SKM-1 treated with dmso at 0.1 percent for 144 hours (cell line): ENCODE data around the gene RPUSD4.

Source experiments
- DNase-seq: peaks from one replicate; lab custom pipeline; 2025; ENCODE audit not compliant: unreplicated experiment; lab: John Stamatoyannopoulos, UW

RPUSD4 gene

GRCh38 chr11:126212089-126212660 is 725 bp upstream of the RPUSD4 start:
- no peak for DNase-seq

DNA sequence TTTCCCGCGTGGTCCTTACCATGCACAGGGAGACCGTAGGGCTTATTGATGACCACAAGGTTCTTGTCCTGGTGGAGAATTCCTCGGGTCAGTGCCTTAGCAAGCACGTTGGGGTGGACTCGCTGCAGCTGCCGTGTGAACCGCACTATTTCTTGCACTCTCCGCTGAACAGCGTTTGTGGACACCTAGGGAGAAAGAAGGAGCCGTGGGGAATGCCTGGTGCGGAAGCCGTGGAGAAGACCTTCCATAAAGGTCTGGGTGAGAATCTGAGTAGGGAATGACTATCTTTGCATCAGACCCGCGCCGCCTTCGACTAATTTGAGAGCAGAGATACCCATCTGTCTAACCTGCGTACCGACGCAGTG is 597 bp downstream of the RPUSD4 start:
- DNase-seq: no peak

DNA sequence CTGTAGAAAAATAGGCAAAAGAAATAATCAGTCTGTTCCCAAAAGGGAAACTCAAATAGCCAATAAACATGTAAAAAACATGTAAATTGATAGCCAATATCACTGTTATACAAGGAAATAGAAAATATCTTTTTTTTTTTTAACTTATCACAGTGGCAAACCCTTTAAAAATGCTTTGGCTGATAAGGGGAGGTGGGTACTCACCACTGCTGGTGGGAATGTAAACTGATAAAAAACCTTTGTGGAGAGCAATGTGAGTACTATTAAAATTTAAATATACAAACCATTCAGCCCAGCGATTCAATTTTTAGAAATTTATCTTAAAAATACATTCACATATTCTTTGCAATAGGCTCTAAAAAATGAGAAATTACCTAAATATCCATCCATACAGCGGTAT is 3.6 kb downstream of the RPUSD4 start:
- no peak for DNase-seq

GRCh38 chr11:126205359-126205758 is 6.1 kb downstream of the RPUSD4 start:
- no peak for DNase-seq

DNA sequence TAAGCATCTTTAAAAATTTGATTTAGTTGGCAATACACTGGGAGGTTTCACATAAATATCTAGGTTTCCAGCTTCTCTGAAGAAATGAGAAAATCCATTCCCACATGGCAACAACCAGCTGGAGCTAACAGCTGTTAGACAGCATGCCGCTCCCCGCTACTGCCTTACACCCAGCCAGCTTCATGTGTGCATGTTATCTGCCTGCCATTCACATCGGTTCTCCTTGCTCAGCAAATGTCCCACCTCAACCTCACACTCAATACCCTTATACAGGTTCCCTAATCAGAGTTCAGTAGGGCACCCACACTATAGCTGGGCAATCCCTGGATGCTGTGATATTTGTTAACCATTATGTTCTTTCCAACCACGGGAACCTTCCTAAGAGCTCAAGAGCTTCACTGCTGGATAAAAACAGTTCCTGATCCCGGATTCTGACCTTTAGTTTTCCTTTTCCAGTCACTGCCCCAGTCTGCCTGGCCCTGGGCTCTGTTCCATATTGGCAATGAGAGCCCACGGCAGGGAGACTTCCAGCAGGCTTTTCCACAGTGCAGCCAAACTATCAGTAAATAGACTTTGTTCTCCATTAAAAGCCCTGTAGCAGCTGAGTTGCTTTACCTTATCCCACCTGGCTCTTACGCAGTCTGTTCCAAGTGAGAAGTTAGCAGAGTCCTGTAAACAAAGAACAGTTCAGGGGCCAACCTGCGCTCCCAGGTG is 8.6 kb downstream of the RPUSD4 start:
- DNase-seq: no peak

GRCh38 chr11:126198648-126199047 is 12.8 kb downstream of the RPUSD4 start:
- no peak for DNase-seq

DNA sequence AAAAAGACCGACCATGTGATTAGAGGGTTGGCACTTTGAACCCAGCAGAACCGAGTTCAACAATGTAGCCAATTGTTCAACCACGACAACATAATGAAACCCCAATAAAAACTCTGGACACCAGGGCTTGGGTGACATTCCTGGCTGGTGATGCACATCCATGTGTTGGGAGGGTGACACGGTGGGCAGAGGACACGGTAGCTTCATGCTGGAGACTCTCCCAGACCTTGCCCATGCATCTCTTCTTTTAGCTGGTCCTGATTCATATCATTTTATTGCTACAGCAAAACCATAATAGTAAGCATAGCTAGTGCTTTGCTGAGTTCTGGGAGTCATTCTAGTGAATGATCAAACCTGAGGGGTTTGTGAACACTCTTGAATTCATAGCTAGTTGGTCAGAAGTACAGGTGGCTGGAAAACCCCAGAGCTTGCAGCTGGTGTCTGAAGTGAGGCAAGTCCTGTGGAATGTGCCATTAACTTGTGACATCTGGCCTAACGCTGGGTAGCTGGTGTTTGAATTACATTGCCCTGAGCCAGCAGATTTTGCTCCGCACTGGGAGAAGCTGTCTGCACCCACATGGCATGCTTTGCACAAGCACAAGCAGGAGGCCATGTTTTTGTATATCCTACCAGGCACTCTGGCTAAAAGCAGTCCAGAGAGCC is 14.0 kb downstream of the RPUSD4 start:
- no peak for DNase-seq

- DNase-seq: no peak
Observed at GRCh38 chr11:126195119-126195518, 16.3 kb downstream of the RPUSD4 start.

DNA sequence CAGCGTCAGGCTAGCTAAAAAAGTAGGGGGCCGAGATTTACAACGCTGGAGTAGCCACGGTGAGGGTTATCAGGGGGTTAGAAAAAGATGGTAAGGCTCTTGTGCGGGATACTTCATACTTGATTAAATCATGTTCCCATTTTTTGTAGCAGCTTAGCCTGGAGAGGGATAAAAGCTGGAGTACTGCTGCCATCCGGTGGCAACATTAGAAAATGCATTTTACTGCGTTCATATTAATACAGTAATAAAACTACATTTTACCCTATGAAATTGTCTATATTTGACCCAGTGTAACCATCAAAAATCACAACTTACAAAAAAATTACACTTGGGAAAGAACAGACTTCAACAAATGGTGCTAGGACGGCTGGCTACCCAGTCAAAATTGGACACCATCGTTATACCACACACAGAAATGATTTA is 17.3 kb downstream of the RPUSD4 start:
- peak; percentile 36 for DNase-seq

GRCh38 chr11:126193038-126193478 is 18.4 kb downstream of the RPUSD4 start:
- DNase-seq: no peak

- no peak for DNase-seq
Observed at GRCh38 chr11:126192361-126192760, 19.1 kb downstream of the RPUSD4 start.

- no peak for DNase-seq
Observed at GRCh38 chr11:126191379-126192073, 19.9 kb downstream of the RPUSD4 start.

- DNase-seq: no peak
Observed at GRCh38 chr11:126190792-126191191, 20.7 kb downstream of the RPUSD4 start.

DNA sequence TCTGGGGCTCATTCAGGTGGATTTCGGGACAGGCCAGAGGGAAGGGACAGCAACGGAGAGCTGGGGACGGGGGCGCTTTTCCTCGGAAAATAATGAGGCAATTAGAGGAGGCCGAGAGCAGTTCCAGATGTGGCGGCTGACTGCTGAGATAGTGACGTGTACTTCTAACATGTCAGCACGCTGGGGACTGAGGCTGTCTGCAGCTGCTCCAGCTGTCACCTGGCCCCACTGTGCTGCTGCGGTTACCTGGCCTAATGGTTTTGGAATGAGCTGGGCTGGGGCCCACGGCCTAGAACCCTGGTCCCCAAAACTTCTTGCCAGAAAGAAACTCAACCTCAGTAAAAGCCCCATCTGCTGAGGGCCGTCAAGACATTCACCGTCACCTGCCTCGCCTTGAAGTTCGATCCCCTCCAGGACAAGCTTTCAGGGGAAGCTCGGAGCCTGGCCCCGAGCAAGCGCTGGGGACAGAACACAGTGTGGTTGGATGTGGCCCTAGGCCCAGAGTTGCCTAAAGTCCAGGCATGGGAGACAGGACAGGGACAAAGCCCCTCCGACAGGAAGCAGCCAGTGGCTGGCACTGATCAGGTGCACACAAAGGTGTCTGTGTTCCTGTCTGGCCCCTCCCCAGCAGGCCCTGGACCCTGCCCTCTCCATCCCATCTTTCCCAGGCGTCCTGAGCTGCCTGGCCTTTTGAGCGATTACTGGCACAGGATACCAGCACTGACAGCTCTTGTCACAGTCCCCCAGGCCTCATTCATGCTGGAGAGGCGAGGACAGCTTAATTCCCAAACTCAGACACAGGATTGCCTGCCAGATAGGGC is 22.1 kb downstream of the RPUSD4 start:
- DNase-seq: no peak

DNA sequence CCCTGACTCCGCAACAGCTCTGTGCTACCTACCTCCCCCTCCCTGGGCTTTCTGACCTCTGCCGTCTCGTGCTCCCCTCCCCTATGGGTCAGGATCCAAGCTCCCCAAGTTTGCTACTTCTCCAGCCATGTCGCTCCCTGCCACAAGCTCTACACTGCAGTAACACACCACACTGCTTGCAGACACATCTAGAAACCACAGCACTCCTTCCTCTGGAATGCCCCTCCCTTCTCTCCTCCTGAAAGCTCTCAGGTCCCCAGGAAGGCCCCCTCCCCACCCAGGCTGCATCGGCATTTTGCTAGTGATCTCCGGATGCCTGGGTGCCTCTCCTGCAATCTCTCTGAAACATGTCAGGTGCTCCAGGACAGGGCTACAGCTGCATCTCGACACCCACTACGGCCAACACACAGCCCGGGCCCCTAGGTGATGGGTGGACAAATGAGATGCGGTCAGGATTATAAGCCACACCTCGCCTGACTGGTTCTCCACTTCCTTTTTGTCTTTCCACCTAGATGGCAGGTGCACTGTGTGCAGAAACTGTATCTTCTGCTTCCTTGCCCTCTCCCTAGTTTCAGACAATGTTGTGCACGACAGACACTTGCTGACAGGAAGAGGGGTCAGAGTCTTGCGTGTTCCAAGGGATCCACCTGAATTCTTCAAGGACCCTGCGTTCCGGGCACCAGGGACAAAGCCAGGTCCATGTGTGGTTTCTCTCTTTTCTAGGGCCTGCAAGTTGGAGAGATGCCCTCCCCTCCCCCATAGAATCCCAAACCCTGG is 22.9 kb downstream of the RPUSD4 start:
- no peak for DNase-seq

DNA sequence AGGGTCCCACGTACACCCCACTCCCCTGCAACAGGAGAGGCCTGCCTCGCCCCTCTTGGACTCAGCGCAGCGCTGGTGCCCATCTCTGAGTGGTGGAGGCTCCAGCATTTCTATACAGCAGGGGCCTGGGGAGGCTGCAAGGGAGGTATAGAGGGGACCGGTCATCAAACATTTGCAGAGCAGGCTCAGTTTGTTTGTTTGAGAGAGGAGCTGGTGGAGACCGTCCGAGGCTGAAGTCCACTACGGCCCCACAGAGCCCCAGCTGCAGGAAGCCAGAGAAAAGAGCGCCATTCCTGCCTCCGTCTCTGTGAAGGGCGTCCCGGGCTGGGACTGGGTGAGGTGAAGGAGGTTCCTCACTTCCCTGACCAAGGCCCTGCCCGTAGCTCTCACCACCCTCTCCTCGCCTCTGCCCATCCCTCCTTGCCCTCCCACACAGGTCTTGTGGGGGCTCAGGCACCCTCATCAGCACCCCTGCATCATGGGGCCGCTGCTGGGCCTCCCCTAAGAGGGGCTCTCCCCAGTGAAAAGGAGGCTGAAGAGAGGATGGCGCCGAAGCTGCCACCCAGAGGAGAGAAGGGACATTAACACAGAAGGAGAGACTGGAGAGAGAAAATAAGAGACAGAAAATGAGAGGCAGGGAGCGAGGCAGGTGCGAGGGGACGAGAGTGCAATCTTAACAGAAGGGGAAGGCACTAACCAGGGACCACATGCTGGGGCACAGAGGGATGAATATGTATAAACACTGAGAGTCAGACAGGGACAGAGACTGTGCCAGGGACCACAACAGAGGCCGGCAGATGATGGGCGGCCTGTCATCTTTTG is 24.5 kb downstream of the RPUSD4 start:
- no peak for DNase-seq

DNA sequence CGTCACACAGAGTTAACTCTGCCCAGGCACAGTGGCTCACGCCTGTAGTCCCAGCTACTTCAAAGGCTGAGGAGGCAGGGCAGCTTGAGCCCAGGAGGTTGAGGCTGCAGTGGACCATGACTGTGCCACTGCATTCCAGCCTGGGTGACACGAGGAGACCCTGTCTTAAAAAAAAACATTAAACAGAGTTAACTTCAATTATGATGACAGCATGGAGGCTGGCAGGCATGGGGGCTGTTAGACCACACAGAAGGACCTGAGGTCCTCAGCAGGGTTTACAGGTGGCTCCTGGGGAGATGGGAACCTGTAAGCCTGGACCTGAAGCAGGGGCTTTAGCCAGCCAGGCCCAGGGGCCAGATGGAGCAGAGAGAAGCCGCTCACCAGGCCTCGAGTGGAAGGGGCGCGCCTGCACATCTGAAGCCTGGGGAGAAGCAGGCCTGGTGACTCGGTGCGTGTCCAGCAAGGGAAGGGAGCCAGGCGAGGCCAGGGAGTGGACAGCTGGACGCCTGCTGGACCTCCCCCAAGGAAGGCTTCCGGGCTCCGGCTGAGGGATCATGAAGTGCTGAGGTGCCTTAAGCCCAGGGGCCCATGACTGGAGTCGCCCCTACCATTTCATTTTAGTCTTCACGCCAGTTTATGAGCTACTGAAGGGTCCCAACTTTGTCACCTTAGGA is 25.3 kb downstream of the RPUSD4 start:
- no peak for DNase-seq

GRCh38 chr11:126185259-126186024 is 26.0 kb downstream of the RPUSD4 start:
- DNase-seq: no peak
